Measurements from ENCODE around the gene PPARD. TPM values are rescaled to one million over a fixed set of nuclear protein-coding genes. Genes with fewer than 3 reads are reported as not detected.

PPARD gene
- total and polyA plus RNA-seq, 2 of the 13 experiments (the other 11 are each of a cell fraction or from before 2014, with no cell fraction given) = 6.1 to 13.3 TPM

DNA sequence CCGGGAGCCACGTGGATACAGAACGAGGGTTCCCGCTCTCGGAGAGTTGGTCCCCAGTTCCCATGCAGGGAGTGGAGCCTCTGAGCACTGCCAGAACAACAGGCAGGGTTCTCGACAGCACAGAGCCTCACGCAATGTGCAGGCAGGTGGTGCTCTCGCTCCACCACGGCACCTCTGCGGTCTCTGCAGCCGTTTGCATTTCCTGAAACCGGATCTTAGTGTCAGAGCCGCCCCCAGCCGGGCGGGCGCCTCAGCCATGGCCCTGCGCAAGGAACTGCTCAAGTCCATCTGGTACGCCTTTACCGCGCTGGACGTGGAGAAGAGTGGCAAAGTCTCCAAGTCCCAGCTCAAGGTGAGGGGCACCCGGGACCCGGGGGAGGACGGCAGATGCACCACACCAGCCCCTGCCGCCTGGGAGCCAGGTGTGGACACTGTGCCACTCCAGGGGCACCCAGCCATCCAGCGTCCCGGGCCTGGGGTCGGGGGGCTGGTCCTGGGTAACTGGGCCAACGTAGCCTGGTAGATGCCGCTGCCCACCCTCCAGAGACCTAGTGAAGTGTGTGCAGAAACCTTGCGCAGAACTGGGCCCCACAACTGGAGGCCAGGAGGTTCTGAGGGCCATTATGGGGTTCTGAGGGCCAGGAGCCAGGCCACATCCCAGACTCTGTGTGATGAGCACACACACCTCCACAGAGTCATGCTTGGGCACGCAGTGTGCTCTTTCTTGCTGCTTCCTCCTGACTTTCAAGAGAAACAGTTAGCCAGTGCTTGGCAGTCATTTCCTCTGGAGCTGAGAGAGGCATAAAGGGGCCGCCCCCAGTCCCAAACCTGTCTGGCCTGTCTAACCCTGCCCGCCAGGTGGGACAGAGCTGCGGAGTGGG lies 44.5 kb upstream of the PPARD start, which contains the start of gene DEF6 (continued):
- TF ChIP-seq, protein P1, sequence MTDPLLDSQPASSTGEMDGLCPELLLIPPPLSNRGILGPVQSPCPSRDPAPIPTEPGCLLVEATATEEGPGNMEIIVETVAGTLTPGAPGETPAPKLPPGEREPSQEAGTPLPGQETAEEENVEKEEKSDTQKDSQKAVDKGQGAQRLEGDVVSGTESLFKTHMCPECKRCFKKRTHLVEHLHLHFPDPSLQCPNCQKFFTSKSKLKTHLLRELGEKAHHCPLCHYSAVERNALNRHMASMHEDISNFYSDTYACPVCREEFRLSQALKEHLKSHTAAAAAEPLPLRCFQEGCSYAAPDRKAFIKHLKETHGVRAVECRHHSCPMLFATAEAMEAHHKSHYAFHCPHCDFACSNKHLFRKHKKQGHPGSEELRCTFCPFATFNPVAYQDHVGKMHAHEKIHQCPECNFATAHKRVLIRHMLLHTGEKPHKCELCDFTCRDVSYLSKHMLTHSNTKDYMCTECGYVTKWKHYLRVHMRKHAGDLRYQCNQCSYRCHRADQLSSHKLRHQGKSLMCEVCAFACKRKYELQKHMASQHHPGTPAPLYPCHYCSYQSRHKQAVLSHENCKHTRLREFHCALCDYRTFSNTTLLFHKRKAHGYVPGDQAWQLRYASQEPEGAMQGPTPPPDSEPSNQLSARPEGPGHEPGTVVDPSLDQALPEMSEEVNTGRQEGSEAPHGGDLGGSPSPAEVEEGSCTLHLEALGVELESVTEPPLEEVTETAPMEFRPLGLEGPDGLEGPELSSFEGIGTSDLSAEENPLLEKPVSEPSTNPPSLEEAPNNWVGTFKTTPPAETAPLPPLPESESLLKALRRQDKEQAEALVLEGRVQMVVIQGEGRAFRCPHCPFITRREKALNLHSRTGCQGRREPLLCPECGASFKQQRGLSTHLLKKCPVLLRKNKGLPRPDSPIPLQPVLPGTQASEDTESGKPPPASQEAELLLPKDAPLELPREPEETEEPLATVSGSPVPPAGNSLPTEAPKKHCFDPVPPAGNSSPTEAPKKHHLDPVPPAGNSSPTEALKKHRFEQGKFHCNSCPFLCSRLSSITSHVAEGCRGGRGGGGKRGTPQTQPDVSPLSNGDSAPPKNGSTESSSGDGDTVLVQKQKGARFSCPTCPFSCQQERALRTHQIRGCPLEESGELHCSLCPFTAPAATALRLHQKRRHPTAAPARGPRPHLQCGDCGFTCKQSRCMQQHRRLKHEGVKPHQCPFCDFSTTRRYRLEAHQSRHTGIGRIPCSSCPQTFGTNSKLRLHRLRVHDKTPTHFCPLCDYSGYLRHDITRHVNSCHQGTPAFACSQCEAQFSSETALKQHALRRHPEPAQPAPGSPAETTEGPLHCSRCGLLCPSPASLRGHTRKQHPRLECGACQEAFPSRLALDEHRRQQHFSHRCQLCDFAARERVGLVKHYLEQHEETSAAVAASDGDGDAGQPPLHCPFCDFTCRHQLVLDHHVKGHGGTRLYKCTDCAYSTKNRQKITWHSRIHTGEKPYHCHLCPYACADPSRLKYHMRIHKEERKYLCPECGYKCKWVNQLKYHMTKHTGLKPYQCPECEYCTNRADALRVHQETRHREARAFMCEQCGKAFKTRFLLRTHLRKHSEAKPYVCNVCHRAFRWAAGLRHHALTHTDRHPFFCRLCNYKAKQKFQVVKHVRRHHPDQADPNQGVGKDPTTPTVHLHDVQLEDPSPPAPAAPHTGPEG (CRISPR knock-in tag; IDR thresholded peaks at IDR 0.05) = peak; percentile 97
- peak; percentile 68 for TF ChIP-seq RBFOX2 (IDR thresholded peaks at IDR 0.05; ENCODE audit: low read depth, low read length)
- 0 out of 2 replicates have a peak, but pooled peaks have one; percentile 83 for TF ChIP-seq ZNF354B (CRISPR knock-in tag; IDR thresholded peaks at IDR 0.05)
- TF ChIP-seq, protein P2, sequence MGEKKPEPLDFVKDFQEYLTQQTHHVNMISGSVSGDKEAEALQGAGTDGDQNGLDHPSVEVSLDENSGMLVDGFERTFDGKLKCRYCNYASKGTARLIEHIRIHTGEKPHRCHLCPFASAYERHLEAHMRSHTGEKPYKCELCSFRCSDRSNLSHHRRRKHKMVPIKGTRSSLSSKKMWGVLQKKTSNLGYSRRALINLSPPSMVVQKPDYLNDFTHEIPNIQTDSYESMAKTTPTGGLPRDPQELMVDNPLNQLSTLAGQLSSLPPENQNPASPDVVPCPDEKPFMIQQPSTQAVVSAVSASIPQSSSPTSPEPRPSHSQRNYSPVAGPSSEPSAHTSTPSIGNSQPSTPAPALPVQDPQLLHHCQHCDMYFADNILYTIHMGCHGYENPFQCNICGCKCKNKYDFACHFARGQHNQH (CRISPR knock-in tag; IDR thresholded peaks at IDR 0.05) = peak; percentile 83
- peak; percentile 78 for TF ChIP-seq HIVEP1 (CRISPR knock-in tag; IDR thresholded peaks at IDR 0.05)
- peak; percentile 77; the same call in 1 of the 2 replicates for TF ChIP-seq ZSCAN20 (CRISPR knock-in tag; IDR thresholded peaks at IDR 0.05; ENCODE audit: borderline replicate concordance)
- peak; percentile 87 for TF ChIP-seq TBX2 (CRISPR knock-in tag; IDR thresholded peaks at IDR 0.05; ENCODE audit: borderline replicate concordance)
- TF ChIP-seq SIX4 (CRISPR knock-in tag; IDR thresholded peaks at IDR 0.05) = peak; percentile 99
- TF ChIP-seq ZKSCAN1 (IDR thresholded peaks at IDR 0.05; ENCODE audit: low read length) = 0 out of 2 replicates have a peak, but pooled peaks have one; percentile 70
- no peak for TF ChIP-seq SNRNP70 (IDR thresholded peaks at IDR 0.05; ENCODE audit: low read depth, low read length)
- no peak for TF ChIP-seq ZEB1 (IDR thresholded peaks at IDR 0.05; ENCODE audit: insufficient replicate concordance, low read depth)
- TF ChIP-seq PHF5A (CRISPR knock-in tag; IDR thresholded peaks at IDR 0.05; ENCODE audit: low read depth, unreplicated experiment) = peak; percentile 43
- TF ChIP-seq ZBTB7A (CRISPR knock-in tag; IDR thresholded peaks at IDR 0.05) = peak; percentile 91; the same call in 1 of the 2 replicates
- TF ChIP-seq, protein P3, sequence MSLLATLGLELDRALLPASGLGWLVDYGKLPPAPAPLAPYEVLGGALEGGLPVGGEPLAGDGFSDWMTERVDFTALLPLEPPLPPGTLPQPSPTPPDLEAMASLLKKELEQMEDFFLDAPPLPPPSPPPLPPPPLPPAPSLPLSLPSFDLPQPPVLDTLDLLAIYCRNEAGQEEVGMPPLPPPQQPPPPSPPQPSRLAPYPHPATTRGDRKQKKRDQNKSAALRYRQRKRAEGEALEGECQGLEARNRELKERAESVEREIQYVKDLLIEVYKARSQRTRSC (CRISPR knock-in tag; IDR thresholded peaks at IDR 0.05; ENCODE audit: low read depth) = peak; percentile 91; the same call in 1 of the 2 replicates
- TF ChIP-seq NPAS2 (CRISPR knock-in tag; IDR thresholded peaks at IDR 0.05; ENCODE audit: borderline replicate concordance) = no peak
- 0 out of 2 replicates have a peak, but pooled peaks have one; percentile 35 for TF ChIP-seq ZNF546 (CRISPR knock-in tag; conservative IDR thresholded peaks at IDR 0.05)
- no peak for TF ChIP-seq HMGA1 (CRISPR knock-in tag; conservative IDR thresholded peaks at IDR 0.05)
- TF ChIP-seq HDAC1 (CRISPR knock-in tag; IDR thresholded peaks at IDR 0.05) = peak; percentile 90
- TF ChIP-seq, protein P4, sequence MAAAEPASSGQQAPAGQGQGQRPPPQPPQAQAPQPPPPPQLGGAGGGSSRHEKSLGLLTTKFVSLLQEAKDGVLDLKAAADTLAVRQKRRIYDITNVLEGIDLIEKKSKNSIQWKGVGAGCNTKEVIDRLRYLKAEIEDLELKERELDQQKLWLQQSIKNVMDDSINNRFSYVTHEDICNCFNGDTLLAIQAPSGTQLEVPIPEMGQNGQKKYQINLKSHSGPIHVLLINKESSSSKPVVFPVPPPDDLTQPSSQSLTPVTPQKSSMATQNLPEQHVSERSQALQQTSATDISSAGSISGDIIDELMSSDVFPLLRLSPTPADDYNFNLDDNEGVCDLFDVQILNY (CRISPR knock-in tag; conservative IDR thresholded peaks at IDR 0.05) = no peak
- no peak; the same call in 1 of the 2 replicates for TF ChIP-seq ZNF616 (CRISPR knock-in tag; IDR thresholded peaks at IDR 0.05; ENCODE audit: low read depth)
- peak; percentile 95; the same call in 1 of the 2 replicates for TF ChIP-seq ZNF569 (CRISPR knock-in tag; IDR thresholded peaks at IDR 0.05; ENCODE audit: borderline replicate concordance)

Measured in HepG2 (cell line).